CD4-positive, alpha-beta T cell (primary cell): ENCODE results near the gene CRTAC1. TPM values are rescaled to one million over a fixed set of nuclear protein-coding genes. Genes with fewer than 3 reads are reported as not detected.

Experiments
- ATAC-seq: fragments of 200-7000 bp; cut with Tn5 transposase; one replicate; pipeline ENCODE4 v1.10.0; 2022; ENCODE audit warnings: mild to moderate bottlenecking; ENCODE audit not compliant: poor library complexity
- CTCF ChIA-PET: fragments of 350-600 bp; sonication (Branson Sonifier 250); formaldehyde crosslinking; loops from one replicate; lab custom pipeline; 2021; ENCODE audit warnings: antibody characterized with exemption, inconsistent platforms; lab: Charles Lee
- POLR2A ChIA-PET: fragments of 350-600 bp; sonication (Branson Sonifier 250); formaldehyde crosslinking; loops from one replicate; lab custom pipeline; 2021; ENCODE audit warnings: antibody characterized with exemption, inconsistent platforms; lab: Charles Lee
- DNase-seq, 14 experiments: peaks; one replicate each; pipeline ENCODE4 v3.0.0-alpha.2; 2013 to 2020; ENCODE audit warnings: mixed read lengths in 2 of 14
- H3K27ac ChIP-seq, 2 donors: one replicate each; pipeline versions ENCODE4 v1.5.1 to v1.7.0; 2013; ENCODE audit warnings: low read length in 2 of 2, low read depth in 1 of 2, mild to moderate bottlenecking in 1 of 2
- H3K27me3 ChIP-seq, 2 experiments: 1 replicate in 1 of 2; 2 replicates in 1 of 2; pipeline versions ENCODE4 v1.6.1 to v1.7.0; 2013; ENCODE audit warnings: low read length in 2 of 2, control low read depth in 1 of 2, mild to moderate bottlenecking in 1 of 2, moderate library complexity in 1 of 2; ENCODE audit not compliant: insufficient read depth in 2 of 2, control insufficient read depth in 1 of 2
- H3K36me3 ChIP-seq: one replicate; pipeline ENCODE4 v1.6.1; 2013; ENCODE audit warnings: low read length, control low read depth; ENCODE audit not compliant: insufficient read depth
- H3K4me1 ChIP-seq: one replicate; pipeline ENCODE4 v1.6.1; 2013; ENCODE audit warnings: low read length, control low read depth; ENCODE audit not compliant: insufficient read depth
- H3K4me3 ChIP-seq: one replicate; pipeline ENCODE4 v1.5.1; 2013; ENCODE audit warnings: mild to moderate bottlenecking, low read length, moderate library complexity
- H3K9me3 ChIP-seq, 2 experiments: 1 replicate in 1 of 2; 2 replicates in 1 of 2; pipeline versions ENCODE4 v1.6.1 to v1.7.0; 2013; ENCODE audit warnings: low read length in 2 of 2, mild to moderate bottlenecking in 2 of 2, control low read depth in 1 of 2, moderate library complexity in 1 of 2; ENCODE audit not compliant: control insufficient read depth in 1 of 2, insufficient read depth in 1 of 2
- H3K27ac Mint-ChIP-seq: one replicate; pipeline ENCODE4 v1.8.0; 2020; ENCODE audit warnings: mixed read lengths
- H3K27me3 Mint-ChIP-seq: one replicate; pipeline ENCODE4 v1.8.0; 2021; ENCODE audit warnings: mixed read lengths
- H3K36me3 Mint-ChIP-seq: one replicate; pipeline ENCODE4 v1.8.0; 2021; ENCODE audit warnings: low read depth, mixed read lengths
- H3K4me1 Mint-ChIP-seq: one replicate; pipeline ENCODE4 v1.8.0; 2021; ENCODE audit warnings: low read depth, mixed read lengths
- H3K4me3 Mint-ChIP-seq: one replicate; pipeline ENCODE4 v1.8.0; 2020; ENCODE audit warnings: mild to moderate bottlenecking, mixed read lengths
- H3K9me3 Mint-ChIP-seq: one replicate; pipeline ENCODE4 v1.8.0; 2020; ENCODE audit warnings: mixed read lengths
- CTCF ChIP-seq: fragments of 200-600 bp; IDR thresholded peaks from one replicate; pipeline ENCODE4 v1.8.0; 2022; ENCODE audit warnings: antibody characterized with exemption, mild to moderate bottlenecking
- intact Hi-C, 2 experiments: fragments of 100-400 bp; cut with DNase I in 1 of 2; cut with micrococcal nuclease in 1 of 2; formaldehyde crosslinking; loops; one replicate each; pipeline versions ENCODE4 v1.15.1 to v1.9.0; 2023 to 2025; cut with DNase I, micrococcal nuclease
- total RNA-seq, 174 experiments: library from RNA in 2 of 174; stranded (reverse) in 2 of 174; gene quantifications; one replicate each; pipeline ENCODE4 v1.2.3 and lab custom pipeline; 2021 to 2026

CRTAC1 gene
- total RNA-seq, 2 experiments from 2014 or later: not detected

DNA sequence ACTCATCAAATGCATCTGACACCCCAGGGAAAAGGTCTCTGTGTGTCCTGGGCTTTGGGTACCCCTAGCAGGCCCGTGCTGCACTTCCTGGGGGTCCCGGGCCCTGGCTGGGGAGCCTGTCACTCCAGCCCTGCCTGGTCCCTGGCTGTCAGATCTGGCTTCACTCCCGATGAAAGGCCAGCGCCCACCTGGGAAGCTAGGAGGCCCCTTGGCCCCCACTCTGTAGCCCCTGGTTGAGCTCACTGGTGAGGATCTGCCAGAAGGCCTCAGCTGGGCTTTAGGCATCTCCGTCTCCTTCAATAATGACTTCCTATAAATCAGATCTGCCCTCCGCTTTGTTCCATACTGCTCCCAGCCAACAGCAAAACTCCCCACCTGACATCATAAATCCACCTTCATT is 116.8 kb downstream of the CRTAC1 start:
- POLR2A ChIA-PET: no interaction called here
- ATAC-seq: no peak

DNA sequence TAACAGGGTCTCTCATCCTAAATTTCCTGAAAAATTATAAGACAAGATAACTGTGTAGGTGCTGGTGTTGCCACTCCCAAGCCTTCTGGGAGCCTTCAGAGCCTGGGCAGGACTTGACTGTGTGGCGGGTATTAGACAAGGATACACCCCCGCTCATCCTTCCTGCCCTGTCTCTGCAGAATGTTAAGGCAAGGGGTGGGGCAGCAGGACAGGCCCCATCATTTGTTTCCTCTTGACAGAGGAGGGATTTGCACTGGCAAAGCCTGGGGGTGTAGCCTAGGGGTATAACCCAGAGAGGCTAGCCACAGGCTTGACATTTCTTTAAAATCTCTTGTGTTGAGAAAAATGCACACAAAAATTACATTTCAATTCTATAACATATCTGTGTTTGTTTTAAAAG is 117.2 kb downstream of the CRTAC1 start:
- Histone ChIP-seq H3K4me1 (peaks cover 8% of the 10 kb centered on the region), H3K36me3 (no peaks in the 10 kb centered on the region), H3K27me3 (no peaks in the 10 kb centered on the region), H3K27ac (no peak overlapping the region), H3K4me3 (no peak overlapping the region), H3K9me3 (no peaks in the 10 kb centered on the region)
- H3K4me3 Mint-ChIP-seq: no peak overlapping the region
- ChIA-PET CTCF (no interaction called here), POLR2A (no interaction called here)
- no peak overlapping the region for H3K27ac Mint-ChIP-seq
- intact Hi-C loops: loop anchor here (5.0 to 10.0 kb wide), 3 partner anchors 402 to 1334 kb away; no protein-coding TSS in a partner anchor
- H3K36me3 Mint-ChIP-seq: no peaks in the 10 kb centered on the region
- DNase-seq (no peak), ATAC-seq (no peak)
- peaks cover 18% of the 10 kb centered on the region for H3K27me3 Mint-ChIP-seq
- peaks cover 7% of the 10 kb centered on the region for H3K4me1 Mint-ChIP-seq
- no peaks in the 10 kb centered on the region for H3K9me3 Mint-ChIP-seq
- no peak for TF ChIP-seq CTCF

More for the DNA sequence above, 116.8 kb downstream of the CRTAC1 start:
- Mint-ChIP-seq H3K9me3 (no peaks in the 10 kb centered on the region), H3K36me3 (no peaks in the 10 kb centered on the region), H3K27me3 (peaks cover 21% of the 10 kb centered on the region), H3K4me1 (peaks cover 10% of the 10 kb centered on the region), H3K4me3 (no peak overlapping the region), H3K27ac (no peak overlapping the region)
- CTCF ChIA-PET: no interaction called here
- Histone ChIP-seq H3K4me3 (no peak overlapping the region), H3K27ac (no peak overlapping the region), H3K9me3 (no peaks in the 10 kb centered on the region), H3K36me3 (no peaks in the 10 kb centered on the region), H3K4me1 (peaks cover 8% of the 10 kb centered on the region), H3K27me3 (no peaks in the 10 kb centered on the region)
- DNase-seq: no peak
- intact Hi-C loops: loop anchor here (1.0 to 10.0 kb wide), 5 partner anchors 127 to 1334 kb away; no protein-coding TSS in a partner anchor
- no peak for TF ChIP-seq CTCF

DNA sequence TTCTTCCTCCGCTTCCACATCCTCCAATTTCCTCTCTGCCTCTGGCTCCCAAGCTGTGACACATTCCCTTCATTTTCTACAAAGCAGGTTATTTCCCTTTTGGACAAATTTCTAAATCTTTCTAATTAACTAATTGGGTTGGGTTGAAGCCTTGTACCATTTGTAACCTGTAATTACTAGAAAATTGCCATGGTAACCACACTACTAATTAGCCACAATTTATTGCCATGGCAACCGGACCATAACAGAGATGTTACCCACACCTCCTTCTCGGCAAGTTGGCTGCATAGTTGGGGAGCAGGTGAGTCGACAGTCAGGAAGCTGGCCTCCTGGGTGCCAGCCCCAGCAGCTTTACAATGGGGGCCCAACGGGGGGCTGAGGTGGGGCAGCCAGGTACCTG is 119.2 kb downstream of the CRTAC1 start:
- H3K27me3 Mint-ChIP-seq: peaks cover 24% of the 10 kb centered on the region
- no peak overlapping the region for H3K4me3 Mint-ChIP-seq
- no peak overlapping the region for H3K27ac Mint-ChIP-seq
- Histone ChIP-seq H3K4me1 (peaks cover 8% of the 10 kb centered on the region), H3K36me3 (no peaks in the 10 kb centered on the region), H3K27me3 (no peaks in the 10 kb centered on the region), H3K4me3 (no peak overlapping the region), H3K27ac (no peak overlapping the region), H3K9me3 (no peaks in the 10 kb centered on the region)
- TF ChIP-seq CTCF: no peak
- intact Hi-C loops: loop anchor here (5.0 to 10.0 kb wide), 3 partner anchors 404 to 1336 kb away; no protein-coding TSS in a partner anchor
- DNase-seq: no peak
- H3K9me3 Mint-ChIP-seq: no peaks in the 10 kb centered on the region
- H3K36me3 Mint-ChIP-seq: no peaks in the 10 kb centered on the region
- ChIA-PET POLR2A (no interaction called here), CTCF (no interaction called here)
- peaks cover 5% of the 10 kb centered on the region for H3K4me1 Mint-ChIP-seq
- ATAC-seq: no peak
